Measurements from ENCODE around the gene CDK5RAP2. TPM values are rescaled to one million over a fixed set of nuclear protein-coding genes. Genes with fewer than 3 reads are reported as not detected.

Gene CDK5RAP2
- total and polyA plus RNA-seq, 9 of the 15 experiments (the other 6 are each of a cell fraction or from before 2014, with no cell fraction given) = 19.9 to 68.8 (median 42.2) TPM

- 48% methylated on average over 8 of the region's 8 CpGs for WGBS (ENCODE audit: insufficient coverage, low coverage, missing lambda C conversion rate)
- no peaks in the 10 kb centered on the region for H3K27me3 ChIP-seq (ENCODE audit: control insufficient read depth in 2 of 2, insufficient read depth in 2 of 2, low read length in 2 of 2)
- ATAC-seq = peak; percentile 33; the same call in 2 of the 3 replicates
- H4K20me1 ChIP-seq (replicated peaks; ENCODE audit: control insufficient read depth, insufficient read depth, low read length) = no peaks in the 10 kb centered on the region
- H3K9me3 ChIP-seq (replicated peaks; ENCODE audit: control insufficient read depth, insufficient read depth, low read depth, low read length) = no peaks in the 10 kb centered on the region
- no peaks in the 10 kb centered on the region for H3K79me2 ChIP-seq (ENCODE audit: control insufficient read depth, insufficient read depth, low read length)
- no peaks in the 10 kb centered on the region; a peak in 1 of 5 replicates for H3K4me1 ChIP-seq (replicated peaks in 1 of 2; ENCODE audit: control insufficient read depth in 2 of 2, insufficient read depth in 2 of 2, low read length in 2 of 2)
- TF ChIP-seq CEBPG (CRISPR knock-in tag; IDR thresholded peaks at IDR 0.05) (peak; percentile 20; the same call in 1 of the 2 replicates), CEBPG (tag; conservative IDR thresholded peaks at IDR 0.05 in 1 of 2, IDR thresholded peaks at IDR 0.05 in 1 of 2) (no peak), ELF1 (tag; IDR thresholded peaks at IDR 0.05) (no peak)
- TF ChIP-seq, protein P1, sequence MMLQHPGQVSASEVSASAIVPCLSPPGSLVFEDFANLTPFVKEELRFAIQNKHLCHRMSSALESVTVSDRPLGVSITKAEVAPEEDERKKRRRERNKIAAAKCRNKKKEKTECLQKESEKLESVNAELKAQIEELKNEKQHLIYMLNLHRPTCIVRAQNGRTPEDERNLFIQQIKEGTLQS (IDR thresholded peaks at IDR 0.05) = peak; percentile 56
- TF ChIP-seq, protein P1 (CRISPR knock-in tag; conservative IDR thresholded peaks at IDR 0.05) = no peak
- H3K4me2 ChIP-seq (ENCODE audit: insufficient read depth, low read length) = no peak overlapping the region
- ChIA-PET CTCF (ENCODE audit: low intra/inter-chr PET ratio) (no interaction called here), POLR2A (no interaction called here)
- no peak overlapping the region for H3K27ac ChIP-seq (ENCODE audit: extremely low read depth, low read depth, low read length)
- H3K9me1 ChIP-seq (ENCODE audit: control insufficient read depth, insufficient read depth, low read length) = no peaks in the 10 kb centered on the region
- in situ Hi-C loops (cut with MboI) (no loop called here), intact Hi-C loops (cut with micrococcal nuclease) (no loop called here)
- BruUV-seq (replicated peaks) = no TSS peak
- H3K36me3 ChIP-seq (ENCODE audit: control insufficient read depth, insufficient read depth, low read length) = no peaks in the 10 kb centered on the region
- H3K4me3 ChIP-seq = no peak overlapping the region
- H2AFZ ChIP-seq (ENCODE audit: low read depth, low read length) = no peak overlapping the region
- DNase-seq (ENCODE audit: extremely low read depth in 1 of 4, low spot score in 3 of 4) = no peak
- H3K9ac ChIP-seq (ENCODE audit: insufficient read depth in 1 of 2, low read depth in 2 of 2, low read length in 2 of 2) = no peak overlapping the region
- FAIRE-seq = no peak
These were observed 12.2 kb upstream of the CDK5RAP2 start for GRCh38 chr9:120592210-120592609.

DNA sequence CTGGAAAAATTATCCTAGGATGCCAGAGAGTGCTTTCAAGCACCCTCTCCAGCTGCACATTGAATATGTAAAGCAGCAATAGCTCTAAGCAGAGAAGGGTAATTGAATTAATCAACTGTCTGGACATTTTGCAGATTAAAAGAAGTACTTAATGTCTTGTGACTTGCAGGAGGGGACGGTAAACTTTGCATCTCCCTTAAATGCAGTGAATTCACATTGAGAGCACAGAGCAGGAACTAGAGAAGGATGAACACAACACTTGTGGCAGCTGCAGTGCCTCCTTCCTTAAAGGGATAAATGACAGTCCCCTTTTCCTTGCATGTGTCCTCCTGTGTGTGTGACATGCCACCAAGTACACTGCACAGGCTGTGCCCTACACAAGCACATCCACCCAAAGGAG, 7.4 kb upstream of the CDK5RAP2 start:
- Histone ChIP-seq H3K27ac (ENCODE audit: extremely low read depth, low read depth, low read length) (no peak overlapping the region), H3K9me3 (replicated peaks; ENCODE audit: control insufficient read depth, insufficient read depth, low read depth, low read length) (no peaks in the 10 kb centered on the region), H3K27me3 (ENCODE audit: control insufficient read depth in 2 of 2, insufficient read depth in 2 of 2, low read length in 2 of 2) (no peaks in the 10 kb centered on the region), H3K9ac (ENCODE audit: insufficient read depth in 1 of 2, low read depth in 2 of 2, low read length in 2 of 2) (no peak overlapping the region), H3K79me2 (ENCODE audit: control insufficient read depth, insufficient read depth, low read length) (no peaks in the 10 kb centered on the region), H3K4me1 (replicated peaks in 1 of 2; ENCODE audit: control insufficient read depth in 2 of 2, insufficient read depth in 2 of 2, low read length in 2 of 2) (peaks cover 0 to 8% of the 10 kb centered on the region in 2 experiments; a peak in 4 of 5 replicates), H3K36me3 (ENCODE audit: control insufficient read depth, insufficient read depth, low read length) (no peaks in the 10 kb centered on the region), H2AFZ (ENCODE audit: low read depth, low read length) (peak overlapping the region; percentile 72), H4K20me1 (replicated peaks; ENCODE audit: control insufficient read depth, insufficient read depth, low read length) (no peaks in the 10 kb centered on the region), H3K4me3 (no peak overlapping the region), H3K9me1 (ENCODE audit: control insufficient read depth, insufficient read depth, low read length) (no peaks in the 10 kb centered on the region), H3K4me2 (ENCODE audit: insufficient read depth, low read length) (no peak overlapping the region)
- 19% methylated on average over 1 of the region's 1 CpG for WGBS (ENCODE audit: insufficient coverage, low coverage, missing lambda C conversion rate)
- no TSS peak for BruUV-seq (replicated peaks)
- POLR2A ChIA-PET = no interaction called here
- FAIRE-seq (peak; percentile 19), DNase-seq (ENCODE audit: extremely low read depth in 1 of 4, low spot score in 3 of 4) (no peak), ATAC-seq (no peak; the same call in 2 of the 3 replicates)
- CTCF ChIA-PET (ENCODE audit: low intra/inter-chr PET ratio) = no interaction called here
- intact Hi-C loops (cut with micrococcal nuclease) = no loop called here
- in situ Hi-C loops (cut with MboI) = no loop called here
- TF ChIP-seq ARID3A (IDR thresholded peaks at IDR 0.05; ENCODE audit: borderline replicate concordance, low read depth, low read length) (no peak), ZSCAN29 (IDR thresholded peaks at IDR 0.05) (no peak), SREBF2 (CRISPR knock-in tag; IDR thresholded peaks at IDR 0.05) (no peak), ERF (CRISPR knock-in tag; IDR thresholded peaks at IDR 0.05) (no peak), NFIX (CRISPR knock-in tag; IDR thresholded peaks at IDR 0.05; ENCODE audit: low read depth) (no peak), NCOA4 (IDR thresholded peaks at IDR 0.05; ENCODE audit: partially characterized antibody) (no peak), SP2 (IDR thresholded peaks at IDR 0.05; ENCODE audit: extremely low read depth, low read depth, low read length, poor library complexity, severe bottlenecking) (no peak), HNRNPL (IDR thresholded peaks at IDR 0.05; ENCODE audit: low read depth, low read length) (no peak), MTA1 (IDR thresholded peaks at IDR 0.05; ENCODE audit: borderline replicate concordance) (no peak), ZSCAN32 (CRISPR knock-in tag; IDR thresholded peaks at IDR 0.05) (no peak), TRIM24 (IDR thresholded peaks at IDR 0.05) (no peak), RNF2 (IDR thresholded peaks at IDR 0.05) (no peak)

Measured in K562 (cell line).